ENCODE measurements around the gene MPO.

The MPO gene

DNA sequence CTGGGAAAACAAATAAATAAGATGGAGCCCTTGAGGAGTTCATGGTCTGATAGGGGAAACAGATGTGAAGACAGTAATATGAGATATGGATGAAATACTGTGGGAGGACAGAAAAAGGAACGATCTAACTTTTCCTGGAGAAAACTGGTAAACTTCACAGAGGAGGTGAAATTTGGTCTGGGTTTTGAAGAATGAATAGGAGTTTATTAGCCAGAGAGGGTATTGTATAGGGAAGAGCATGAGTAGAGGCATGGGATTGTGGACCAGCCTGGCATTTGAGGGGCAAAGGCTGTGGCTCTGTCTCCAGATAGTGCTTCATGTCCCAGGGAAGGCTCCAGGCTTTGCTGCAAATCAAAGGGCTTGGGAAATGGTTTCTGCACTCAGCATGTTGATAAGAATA lies 40.7 kb downstream of the MPO start:
- H3K4me3 ChIP-seq (replicated peaks in 1 of 2; ENCODE audit: low read depth in 2 of 2, low read length in 2 of 2): no peak overlapping the region
- TF ChIP-seq, protein P1, sequence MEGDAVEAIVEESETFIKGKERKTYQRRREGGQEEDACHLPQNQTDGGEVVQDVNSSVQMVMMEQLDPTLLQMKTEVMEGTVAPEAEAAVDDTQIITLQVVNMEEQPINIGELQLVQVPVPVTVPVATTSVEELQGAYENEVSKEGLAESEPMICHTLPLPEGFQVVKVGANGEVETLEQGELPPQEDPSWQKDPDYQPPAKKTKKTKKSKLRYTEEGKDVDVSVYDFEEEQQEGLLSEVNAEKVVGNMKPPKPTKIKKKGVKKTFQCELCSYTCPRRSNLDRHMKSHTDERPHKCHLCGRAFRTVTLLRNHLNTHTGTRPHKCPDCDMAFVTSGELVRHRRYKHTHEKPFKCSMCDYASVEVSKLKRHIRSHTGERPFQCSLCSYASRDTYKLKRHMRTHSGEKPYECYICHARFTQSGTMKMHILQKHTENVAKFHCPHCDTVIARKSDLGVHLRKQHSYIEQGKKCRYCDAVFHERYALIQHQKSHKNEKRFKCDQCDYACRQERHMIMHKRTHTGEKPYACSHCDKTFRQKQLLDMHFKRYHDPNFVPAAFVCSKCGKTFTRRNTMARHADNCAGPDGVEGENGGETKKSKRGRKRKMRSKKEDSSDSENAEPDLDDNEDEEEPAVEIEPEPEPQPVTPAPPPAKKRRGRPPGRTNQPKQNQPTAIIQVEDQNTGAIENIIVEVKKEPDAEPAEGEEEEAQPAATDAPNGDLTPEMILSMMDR (IDR thresholded peaks at IDR 0.05; ENCODE audit: low read depth, low read length): no peak
- DNase-seq (ENCODE audit: low read depth in 2 of 2): no peak

DNA sequence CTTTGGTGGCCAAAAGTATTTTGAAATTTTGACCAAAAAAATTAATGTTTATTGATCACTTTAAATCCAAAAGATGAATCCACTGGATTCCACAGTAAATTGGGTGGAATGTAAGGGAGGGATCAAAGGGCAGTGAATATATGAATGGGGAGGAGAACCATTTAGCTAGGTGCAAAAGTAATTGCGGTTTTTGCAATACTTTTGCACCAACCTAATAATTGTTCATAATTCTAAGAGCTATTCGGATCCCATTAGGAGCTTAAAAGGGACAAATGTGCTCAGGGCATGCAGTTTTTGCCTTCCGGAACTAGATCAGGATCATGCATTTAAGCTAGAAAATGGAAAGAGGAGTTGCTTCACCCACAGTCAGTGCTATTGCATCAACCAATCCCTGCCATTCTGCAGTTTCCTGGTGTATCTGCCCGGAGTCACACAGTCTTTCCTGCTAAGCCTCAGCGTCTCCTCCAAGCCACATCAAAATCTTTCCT lies 42.5 kb downstream of the MPO start, which contains the start of gene LPO:
LPO (plus strand) TSS at position 438 of the 488 bp plus-strand sequence. CDS start 4,396 bp downstream, outside the sequence.
- TF ChIP-seq, protein P1 (IDR thresholded peaks at IDR 0.05; ENCODE audit: low read depth, low read length): no peak
- no peak for DNase-seq (ENCODE audit: low read depth in 2 of 2)
- H3K4me3 ChIP-seq (replicated peaks in 1 of 2; ENCODE audit: low read depth in 2 of 2, low read length in 2 of 2): no peak within 1 kb of the TSS

DNA sequence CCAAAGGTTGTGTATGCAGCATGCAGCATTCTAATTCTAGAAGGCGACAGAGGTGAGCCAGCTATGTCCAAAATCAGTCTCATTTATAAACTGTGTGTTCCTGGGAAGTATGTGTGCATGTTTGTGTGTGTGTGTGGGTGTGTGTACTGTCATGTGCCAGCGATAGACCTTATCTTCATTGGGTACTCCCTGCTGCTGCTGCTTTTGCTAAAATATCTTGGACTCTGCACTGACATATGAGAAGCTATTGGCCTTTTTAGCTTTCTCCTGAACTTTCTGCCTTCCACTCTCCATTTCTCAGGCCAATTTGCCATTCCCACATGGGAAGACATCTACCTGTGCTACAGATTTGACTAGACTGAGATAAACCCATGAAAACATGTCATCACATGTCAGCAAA lies 44.3 kb downstream of the MPO start:
- TF ChIP-seq, protein P1 (IDR thresholded peaks at IDR 0.05; ENCODE audit: low read depth, low read length): no peak
- H3K4me3 ChIP-seq (replicated peaks in 1 of 2; ENCODE audit: low read depth in 2 of 2, low read length in 2 of 2): no peak overlapping the region
- no peak for DNase-seq (ENCODE audit: low read depth in 2 of 2)

DNA sequence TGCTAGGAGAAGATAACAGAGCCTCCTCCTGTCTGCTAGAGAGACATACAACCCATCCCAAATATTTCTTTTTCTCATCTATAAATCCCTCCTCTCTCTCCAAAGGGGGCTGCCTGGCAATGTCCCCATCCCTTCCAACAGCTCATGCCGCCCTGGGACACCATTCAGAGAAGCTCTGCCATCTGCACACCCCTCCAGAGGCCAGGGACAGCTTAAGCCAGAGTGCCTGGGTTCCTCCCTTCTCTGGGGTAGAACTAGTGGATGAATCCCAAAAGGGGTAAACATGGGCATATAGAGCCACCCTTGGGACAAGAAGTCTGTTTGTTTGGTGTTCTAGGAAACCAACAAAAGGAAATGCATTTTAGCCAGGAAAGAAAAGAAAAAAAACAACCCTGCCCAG lies 44.9 kb downstream of the MPO start:
- no peak for DNase-seq (ENCODE audit: low read depth in 2 of 2)
- TF ChIP-seq, protein P1 (IDR thresholded peaks at IDR 0.05; ENCODE audit: low read depth, low read length): no peak
- no peak overlapping the region for H3K4me3 ChIP-seq (replicated peaks in 1 of 2; ENCODE audit: low read depth in 2 of 2, low read length in 2 of 2)

DNA sequence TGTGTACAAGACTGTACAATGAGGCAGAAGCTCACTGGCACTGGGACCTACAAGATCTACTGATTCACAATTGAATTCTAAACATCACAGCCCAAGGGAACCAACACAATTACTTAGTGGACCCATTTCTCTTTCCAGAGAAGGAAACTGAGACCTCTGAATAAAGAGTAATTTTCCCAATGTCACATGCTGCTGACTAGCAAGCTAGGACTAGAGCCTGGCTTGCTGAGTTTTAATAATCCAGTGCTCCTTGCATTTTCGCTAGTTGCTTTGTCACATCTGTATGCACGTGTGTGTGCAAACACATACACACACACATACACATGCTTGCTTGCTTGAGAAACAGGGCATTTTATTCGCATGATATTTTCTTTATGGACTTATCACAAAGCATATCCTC lies 46.2 kb downstream of the MPO start:
- TF ChIP-seq, protein P1 (IDR thresholded peaks at IDR 0.05; ENCODE audit: low read depth, low read length): no peak
- DNase-seq (ENCODE audit: low read depth in 2 of 2): no peak
- no peak overlapping the region for H3K4me3 ChIP-seq (replicated peaks in 1 of 2; ENCODE audit: low read depth in 2 of 2, low read length in 2 of 2)

DNA sequence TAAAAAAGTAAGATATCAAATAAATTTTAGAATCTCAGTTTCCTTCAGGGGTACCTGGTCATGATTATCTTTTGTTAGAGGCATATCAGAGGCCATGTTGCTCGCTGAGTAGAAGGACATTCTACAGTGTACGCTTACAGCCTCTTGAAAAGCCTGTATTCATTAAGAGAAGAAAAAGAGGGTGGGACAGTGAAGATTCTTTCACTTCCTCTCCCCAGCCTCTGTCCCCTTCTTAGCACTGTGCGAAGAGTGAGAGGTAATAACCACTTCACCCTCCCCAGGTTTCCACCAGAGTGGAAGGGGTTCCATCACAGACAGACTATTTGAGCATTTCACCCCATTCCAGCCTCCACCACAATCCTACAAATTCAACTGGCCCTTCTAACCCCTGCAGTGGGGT lies 47.2 kb downstream of the MPO start:
- no peak for DNase-seq (ENCODE audit: low read depth in 2 of 2)
- no peak overlapping the region for H3K4me3 ChIP-seq (replicated peaks in 1 of 2; ENCODE audit: low read depth in 2 of 2, low read length in 2 of 2)
- TF ChIP-seq, protein P1 (IDR thresholded peaks at IDR 0.05; ENCODE audit: low read depth, low read length): no peak

DNA sequence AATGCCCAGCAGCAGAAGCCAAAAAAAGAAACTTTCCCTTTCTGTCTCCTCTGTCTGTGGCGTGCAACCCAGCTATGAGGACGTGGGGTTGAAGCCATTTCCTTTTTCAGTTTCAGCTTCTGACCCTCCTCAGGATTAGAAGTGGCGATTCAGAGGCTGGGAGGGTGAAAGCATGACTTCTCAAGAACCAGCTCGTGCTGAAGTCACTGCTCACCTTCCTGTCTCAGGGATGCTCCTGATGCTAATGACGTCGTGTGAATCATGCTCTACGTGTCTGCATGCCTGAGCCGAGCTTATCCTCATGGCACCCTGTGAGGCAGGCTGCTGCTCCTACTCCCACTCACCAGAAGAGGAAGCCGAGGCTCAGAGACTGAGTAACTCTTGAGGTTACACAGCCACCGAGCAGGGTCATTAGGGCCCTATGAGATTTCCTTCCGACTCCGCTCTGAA lies 48.0 kb downstream of the MPO start:
- TF ChIP-seq, protein P1 (IDR thresholded peaks at IDR 0.05; ENCODE audit: low read depth, low read length): peak; percentile 2
- H3K4me3 ChIP-seq (replicated peaks in 1 of 2; ENCODE audit: low read depth in 2 of 2, low read length in 2 of 2): no peak overlapping the region
- peak; percentile 66 to 89 for DNase-seq (ENCODE audit: low read depth in 2 of 2)

All from cardiac fibroblast (primary cell).